ENCODE measurements around the gene DYDC1. TPM values are rescaled to one million over a fixed set of nuclear protein-coding genes. Genes with fewer than 3 reads are reported as not detected.

DYDC1 gene
- total and polyA plus RNA-seq, 2 of the 13 experiments (the other 11 are each of a cell fraction or from before 2014, with no cell fraction given): not detected

- TF ChIP-seq ZNF318 (CRISPR knock-in tag; IDR thresholded peaks at IDR 0.05) (no peak), TFE3 (CRISPR knock-in tag; IDR thresholded peaks at IDR 0.05) (no peak), ZFP62 (CRISPR knock-in tag; IDR thresholded peaks at IDR 0.05) (no peak), NFATC3 (CRISPR knock-in tag; IDR thresholded peaks at IDR 0.05) (no peak)
- TF ChIP-seq, protein P1, sequence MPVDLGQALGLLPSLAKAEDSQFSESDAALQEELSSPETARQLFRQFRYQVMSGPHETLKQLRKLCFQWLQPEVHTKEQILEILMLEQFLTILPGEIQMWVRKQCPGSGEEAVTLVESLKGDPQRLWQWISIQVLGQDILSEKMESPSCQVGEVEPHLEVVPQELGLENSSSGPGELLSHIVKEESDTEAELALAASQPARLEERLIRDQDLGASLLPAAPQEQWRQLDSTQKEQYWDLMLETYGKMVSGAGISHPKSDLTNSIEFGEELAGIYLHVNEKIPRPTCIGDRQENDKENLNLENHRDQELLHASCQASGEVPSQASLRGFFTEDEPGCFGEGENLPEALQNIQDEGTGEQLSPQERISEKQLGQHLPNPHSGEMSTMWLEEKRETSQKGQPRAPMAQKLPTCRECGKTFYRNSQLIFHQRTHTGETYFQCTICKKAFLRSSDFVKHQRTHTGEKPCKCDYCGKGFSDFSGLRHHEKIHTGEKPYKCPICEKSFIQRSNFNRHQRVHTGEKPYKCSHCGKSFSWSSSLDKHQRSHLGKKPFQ (CRISPR knock-in tag; IDR thresholded peaks at IDR 0.05; ENCODE audit: insufficient replicate concordance): no peak
Observed at GRCh38 chr10:80392250-80392649, 35.7 kb upstream of the DYDC1 start (continued).

Measured in HepG2 (cell line).